ENCODE measurements around the gene ZNF586.
"Not testable (repeated sequence)": the region's sequence is repeated elsewhere in the genome, so short reads cannot be mapped to it uniquely, and the experiment has no call there.

ZNF586 gene

DNA sequence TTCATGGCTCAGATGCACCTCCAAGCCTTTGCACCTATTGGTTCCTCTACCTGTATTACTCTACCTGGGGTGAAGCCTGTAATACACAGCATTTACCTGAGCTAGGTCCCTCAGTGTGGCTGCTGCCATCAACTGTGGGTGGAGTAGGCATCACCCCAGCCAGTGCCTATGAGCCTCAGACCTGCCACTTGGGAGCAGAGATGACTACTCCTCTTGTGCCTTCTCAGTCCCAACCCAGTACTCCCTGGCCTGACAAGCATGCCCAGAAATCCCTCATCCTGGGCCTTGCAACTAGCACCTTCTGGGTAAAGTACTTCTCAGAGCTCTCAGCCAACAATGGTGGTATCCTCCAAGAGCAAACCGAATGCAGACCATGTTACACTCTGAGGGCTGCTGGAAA is 27.1 kb downstream of the ZNF586 start:
- not testable (repeated sequence) for H3K27ac ChIP-seq (ENCODE audit: low read depth, low read length); H3K27me3 ChIP-seq (ENCODE audit: control insufficient read depth, insufficient read depth, low read length); H3K9ac ChIP-seq (ENCODE audit: low read length); H3K4me3 ChIP-seq (ENCODE audit: low read depth, low read length); H3K36me3 ChIP-seq (ENCODE audit: control insufficient read depth, insufficient read depth, low read length); H3K9me3 ChIP-seq (ENCODE audit: control insufficient read depth, insufficient read depth, low read depth, low read length)
- peaks cover 27% of the 10 kb centered on the region for H3K4me1 ChIP-seq (ENCODE audit: control insufficient read depth, insufficient read depth, low read length)

DNA sequence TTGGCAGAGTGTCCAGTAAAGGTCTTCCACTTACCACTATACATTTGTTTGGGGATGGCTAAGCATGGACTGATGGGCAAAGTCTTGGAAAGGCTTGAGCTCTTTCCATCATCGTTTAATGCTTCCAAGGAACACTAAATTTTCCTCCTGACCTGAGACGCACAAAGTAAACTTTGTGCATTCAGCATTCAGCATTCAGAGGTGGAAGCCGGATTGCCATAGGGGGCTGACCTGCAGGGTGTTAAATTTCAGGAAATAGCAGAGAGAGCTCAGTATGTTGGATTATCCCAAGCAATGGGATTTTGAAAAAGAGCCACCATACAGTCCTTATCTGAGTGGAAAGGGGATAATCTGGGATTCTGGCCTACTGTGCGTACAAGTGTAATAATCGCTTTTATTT is 31.2 kb downstream of the ZNF586 start:
- 0 out of 2 replicates have a peak overlapping the region, but pooled peaks have one; percentile 25 for H3K4me3 ChIP-seq (ENCODE audit: low read depth, low read length)
- no peaks in the 10 kb centered on the region for H3K27me3 ChIP-seq (ENCODE audit: control insufficient read depth, insufficient read depth, low read length)
- H3K27ac ChIP-seq (ENCODE audit: low read depth, low read length), result peak overlapping the region; percentile 79; the same call in 1 of the 2 replicates
- no peaks in the 10 kb centered on the region for H3K9me3 ChIP-seq (ENCODE audit: control insufficient read depth, insufficient read depth, low read depth, low read length)
- H3K36me3 ChIP-seq (ENCODE audit: control insufficient read depth, insufficient read depth, low read length), result peaks cover 8% of the 10 kb centered on the region; the same call in 1 of the 2 replicates
- H3K4me1 ChIP-seq (ENCODE audit: control insufficient read depth, insufficient read depth, low read length), result peaks cover 48% of the 10 kb centered on the region
- H3K9ac ChIP-seq (ENCODE audit: low read length), result peak overlapping the region; percentile 55

- Histone ChIP-seq H3K27ac (ENCODE audit: low read depth, low read length) (peak overlapping the region; percentile 83), H3K4me3 (ENCODE audit: low read depth, low read length) (no peak overlapping the region), H3K9me3 (ENCODE audit: control insufficient read depth, insufficient read depth, low read depth, low read length) (no peaks in the 10 kb centered on the region), H3K36me3 (ENCODE audit: control insufficient read depth, insufficient read depth, low read length) (peaks cover 12% of the 10 kb centered on the region; the same call in 1 of the 2 replicates), H3K4me1 (ENCODE audit: control insufficient read depth, insufficient read depth, low read length) (peaks cover 50% of the 10 kb centered on the region), H3K27me3 (ENCODE audit: control insufficient read depth, insufficient read depth, low read length) (no peaks in the 10 kb centered on the region), H3K9ac (ENCODE audit: low read length) (peak overlapping the region; percentile 48)
These were observed 32.8 kb downstream of the ZNF586 start for GRCh38 chr19:57802269-57802668.

- H3K4me1 ChIP-seq (ENCODE audit: control insufficient read depth, insufficient read depth, low read length), result peaks cover 50% of the 10 kb centered on the region
- H3K36me3 ChIP-seq (ENCODE audit: control insufficient read depth, insufficient read depth, low read length), result peaks cover 22% of the 10 kb centered on the region
- H3K27ac ChIP-seq (ENCODE audit: low read depth, low read length), result peak overlapping the region; percentile 98
- H3K9ac ChIP-seq (ENCODE audit: low read length), result peak overlapping the region; percentile 94
- H3K27me3 ChIP-seq (ENCODE audit: control insufficient read depth, insufficient read depth, low read length), result no peaks in the 10 kb centered on the region
- H3K4me3 ChIP-seq (ENCODE audit: low read depth, low read length), result peak overlapping the region; percentile 73
- no peaks in the 10 kb centered on the region for H3K9me3 ChIP-seq (ENCODE audit: control insufficient read depth, insufficient read depth, low read depth, low read length)
These were observed 33.8 kb downstream of the ZNF586 start for GRCh38 chr19:57803265-57803593.

DNA sequence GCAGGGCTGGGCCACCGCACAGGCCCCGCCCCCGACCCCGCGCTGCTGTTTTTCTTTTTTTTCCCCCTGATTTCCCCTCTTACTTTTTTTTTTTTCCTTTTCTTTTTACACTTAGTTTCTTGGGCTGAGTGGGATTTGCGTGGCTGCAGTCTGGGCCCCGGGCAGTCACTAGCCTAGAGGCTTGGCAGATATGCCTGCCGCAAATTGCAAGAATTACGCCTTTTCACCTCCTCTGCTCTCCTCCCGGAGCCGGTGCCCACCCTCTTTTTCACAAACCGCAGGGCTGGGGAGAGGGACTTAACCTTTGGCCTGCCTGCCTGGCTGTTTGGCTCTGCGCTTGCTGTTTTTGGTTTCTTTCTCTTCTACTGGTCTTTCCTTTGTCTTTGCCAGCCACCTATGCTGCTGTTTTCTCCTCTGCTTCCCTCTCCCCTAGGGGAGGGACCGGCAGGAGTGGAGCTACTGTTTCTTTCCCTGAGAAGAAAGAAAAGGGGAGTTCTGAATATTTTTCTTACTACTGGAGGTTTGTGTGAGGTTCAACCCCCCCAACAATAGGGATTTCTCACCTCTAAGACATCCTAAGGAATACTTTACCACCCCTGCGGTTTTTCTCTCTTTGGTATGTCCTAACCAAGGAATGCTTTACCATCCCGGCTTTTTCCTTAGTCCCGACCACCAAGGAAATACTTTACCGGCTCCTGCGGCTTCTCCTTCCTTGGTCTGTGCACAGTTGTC is 34.3 kb downstream of the ZNF586 start:
- Histone ChIP-seq H3K27me3 (ENCODE audit: control insufficient read depth, insufficient read depth, low read length) (no peaks in the 10 kb centered on the region), H3K4me3 (ENCODE audit: low read depth, low read length) (peak overlapping the region; percentile 73), H3K9me3 (ENCODE audit: control insufficient read depth, insufficient read depth, low read depth, low read length) (no peaks in the 10 kb centered on the region), H3K4me1 (ENCODE audit: control insufficient read depth, insufficient read depth, low read length) (peaks cover 50% of the 10 kb centered on the region), H3K36me3 (ENCODE audit: control insufficient read depth, insufficient read depth, low read length) (peaks cover 26% of the 10 kb centered on the region), H3K9ac (ENCODE audit: low read length) (peak overlapping the region; percentile 94), H3K27ac (ENCODE audit: low read depth, low read length) (peak overlapping the region; percentile 98)

DNA sequence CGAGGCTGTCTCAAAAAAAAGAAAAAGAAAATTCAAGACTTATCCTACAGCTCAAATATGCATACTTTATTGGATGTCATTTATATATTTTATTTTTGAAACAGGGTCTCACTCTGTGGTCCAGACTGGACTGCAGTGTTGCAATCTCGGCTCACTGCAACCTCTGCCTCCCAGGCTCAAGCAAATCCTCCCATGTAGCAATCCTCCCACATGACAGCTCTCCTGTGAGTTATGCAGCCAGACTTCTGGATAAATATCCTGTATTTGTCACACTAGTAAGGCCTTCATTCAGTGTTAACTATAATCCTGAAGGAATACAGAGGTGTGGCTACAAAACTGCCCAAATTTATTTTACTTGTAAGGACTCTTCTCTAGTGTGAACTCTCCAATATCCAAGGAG is 38.1 kb downstream of the ZNF586 start:
- no peak overlapping the region for H3K9ac ChIP-seq (ENCODE audit: low read length)
- no peaks in the 10 kb centered on the region for H3K9me3 ChIP-seq (ENCODE audit: control insufficient read depth, insufficient read depth, low read depth, low read length)
- H3K27ac ChIP-seq (ENCODE audit: low read depth, low read length), result no peak overlapping the region
- H3K4me1 ChIP-seq (ENCODE audit: control insufficient read depth, insufficient read depth, low read length), result peaks cover 20% of the 10 kb centered on the region
- no peaks in the 10 kb centered on the region for H3K27me3 ChIP-seq (ENCODE audit: control insufficient read depth, insufficient read depth, low read length)
- H3K36me3 ChIP-seq (ENCODE audit: control insufficient read depth, insufficient read depth, low read length), result peaks cover 52% of the 10 kb centered on the region
- H3K4me3 ChIP-seq (ENCODE audit: low read depth, low read length), result no peak overlapping the region

- H3K9ac ChIP-seq (ENCODE audit: low read length), result peak overlapping the region; percentile 52
- H3K27ac ChIP-seq (ENCODE audit: low read depth, low read length); H3K27me3 ChIP-seq (ENCODE audit: control insufficient read depth, insufficient read depth, low read length); H3K9me3 ChIP-seq (ENCODE audit: control insufficient read depth, insufficient read depth, low read depth, low read length); H3K4me3 ChIP-seq (ENCODE audit: low read depth, low read length): not testable (repeated sequence)
- H3K36me3 ChIP-seq (ENCODE audit: control insufficient read depth, insufficient read depth, low read length), result peaks cover 56% of the 10 kb centered on the region
- peaks cover 13% of the 10 kb centered on the region for H3K4me1 ChIP-seq (ENCODE audit: control insufficient read depth, insufficient read depth, low read length)
These were observed 41.2 kb downstream of the ZNF586 start for GRCh38 chr19:57810410-57811295.

GRCh38 chr19:57812226-57812625 is 42.8 kb downstream of the ZNF586 start:
- Histone ChIP-seq H3K27ac (ENCODE audit: low read depth, low read length) (no peak overlapping the region), H3K4me1 (ENCODE audit: control insufficient read depth, insufficient read depth, low read length) (peaks cover 11% of the 10 kb centered on the region; the same call in 1 of the 2 replicates), H3K9ac (ENCODE audit: low read length) (no peak overlapping the region)

DNA sequence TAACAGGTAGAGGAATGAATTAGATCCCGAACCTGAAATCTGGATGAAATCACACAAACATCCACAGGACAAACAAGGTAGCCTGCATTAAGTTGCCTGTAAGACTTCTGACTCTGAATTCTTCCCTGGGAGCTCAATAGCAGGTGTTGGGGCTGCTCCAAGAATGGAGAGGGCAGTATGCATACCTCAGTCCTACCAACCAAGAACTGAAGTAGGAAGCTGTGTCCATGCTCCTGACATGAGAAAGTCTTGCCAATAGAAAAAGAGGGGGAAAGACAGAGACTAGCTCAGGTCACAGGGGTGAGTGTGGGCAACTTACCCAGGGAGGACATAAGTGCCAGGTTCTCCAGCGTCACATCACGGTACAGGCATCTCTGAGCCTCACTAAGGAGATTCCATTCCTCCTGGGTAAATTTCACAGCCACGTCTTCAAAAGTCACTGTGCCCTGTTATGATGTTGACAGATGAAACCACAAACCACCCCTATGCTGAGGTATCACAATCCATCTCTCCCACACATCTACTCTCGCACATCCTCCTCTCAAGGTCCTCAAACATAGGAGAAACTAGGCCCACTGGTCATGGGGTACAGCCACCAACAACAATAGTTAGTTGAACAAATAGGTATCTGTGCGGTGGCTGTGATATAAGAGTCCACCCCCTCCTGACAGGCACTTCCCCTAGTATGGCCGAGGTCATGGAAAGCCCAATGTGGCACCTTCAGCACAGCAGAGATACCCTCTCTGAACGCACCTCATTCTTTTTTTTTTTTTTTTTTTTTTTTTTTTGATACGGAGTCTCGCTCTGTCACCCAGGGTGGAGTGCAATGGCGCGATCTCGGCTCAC is 43.7 kb downstream of the ZNF586 start:
- Histone ChIP-seq H3K36me3 (ENCODE audit: control insufficient read depth, insufficient read depth, low read length) (peaks cover 37% of the 10 kb centered on the region), H3K4me3 (ENCODE audit: low read depth, low read length) (peak overlapping the region; percentile 96), H3K9ac (ENCODE audit: low read length) (peak overlapping the region; percentile 98), H3K4me1 (ENCODE audit: control insufficient read depth, insufficient read depth, low read length) (peaks cover 15% of the 10 kb centered on the region; the same call in 1 of the 2 replicates)
- not testable (repeated sequence) for H3K9me3 ChIP-seq (ENCODE audit: control insufficient read depth, insufficient read depth, low read depth, low read length); H3K27me3 ChIP-seq (ENCODE audit: control insufficient read depth, insufficient read depth, low read length); H3K27ac ChIP-seq (ENCODE audit: low read depth, low read length)

More at GRCh38 chr19:57812226-57812625, 42.8 kb downstream of the ZNF586 start:
- Histone ChIP-seq H3K4me3 (ENCODE audit: low read depth, low read length) (no peak overlapping the region), H3K9me3 (ENCODE audit: control insufficient read depth, insufficient read depth, low read depth, low read length) (no peaks in the 10 kb centered on the region), H3K27me3 (ENCODE audit: control insufficient read depth, insufficient read depth, low read length) (no peaks in the 10 kb centered on the region), H3K36me3 (ENCODE audit: control insufficient read depth, insufficient read depth, low read length) (peaks cover 47% of the 10 kb centered on the region)

DNA sequence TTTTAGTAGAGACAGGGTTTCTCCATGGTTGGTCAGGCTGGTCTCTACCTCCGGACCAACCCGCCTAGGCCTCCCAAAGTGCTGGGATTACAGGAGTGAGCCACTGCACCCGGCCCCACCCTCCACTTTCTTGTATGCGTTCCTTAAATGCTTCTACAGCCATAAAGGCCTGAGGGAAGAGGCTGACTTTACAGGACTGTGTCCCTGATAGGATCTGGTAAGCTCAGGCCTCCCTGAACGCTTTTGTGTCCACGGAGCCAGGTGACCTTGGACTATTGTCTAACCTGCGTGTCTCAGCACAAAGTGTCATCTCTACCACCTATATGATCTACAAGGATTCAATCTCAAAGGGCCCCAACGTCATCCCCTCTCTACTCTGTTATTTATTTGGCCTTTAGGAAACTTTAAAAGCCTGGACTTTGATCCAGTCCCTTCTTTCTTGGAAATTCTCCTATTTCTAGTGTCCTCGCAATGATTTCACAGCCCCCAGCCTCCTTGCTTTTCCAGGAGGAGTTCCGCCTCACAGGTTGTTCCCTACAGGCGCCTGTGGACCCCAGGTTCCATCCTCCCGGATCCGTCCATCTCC is 44.5 kb downstream of the ZNF586 start:
- H3K27ac ChIP-seq (ENCODE audit: low read depth, low read length), result peak overlapping the region; percentile 64; the same call in 1 of the 2 replicates
- H3K9me3 ChIP-seq (ENCODE audit: control insufficient read depth, insufficient read depth, low read depth, low read length), result no peaks in the 10 kb centered on the region
- H3K36me3 ChIP-seq (ENCODE audit: control insufficient read depth, insufficient read depth, low read length), result peaks cover 31% of the 10 kb centered on the region
- H3K9ac ChIP-seq (ENCODE audit: low read length), result peak overlapping the region; percentile 98
- H3K27me3 ChIP-seq (ENCODE audit: control insufficient read depth, insufficient read depth, low read length), result no peaks in the 10 kb centered on the region
- peak overlapping the region; percentile 96 for H3K4me3 ChIP-seq (ENCODE audit: low read depth, low read length)
- H3K4me1 ChIP-seq (ENCODE audit: control insufficient read depth, insufficient read depth, low read length), result peaks cover 21% of the 10 kb centered on the region

All from HUES6 (cell line).